HG03108 (cell line): ENCODE results near the gene NLRC5.
"Not testable (repeated sequence)": the region's sequence is repeated elsewhere in the genome, so short reads cannot be mapped to it uniquely, and the experiment has no call there.

Experiments used
- ATAC-seq: cut with Tn5 transposase; IDR thresholded peaks from one replicate; pipeline ENCODE4 v1.9.1; 2021; ENCODE audit warnings: moderate library complexity; ENCODE audit not compliant: unreplicated experiment

The NLRC5 gene

DNA sequence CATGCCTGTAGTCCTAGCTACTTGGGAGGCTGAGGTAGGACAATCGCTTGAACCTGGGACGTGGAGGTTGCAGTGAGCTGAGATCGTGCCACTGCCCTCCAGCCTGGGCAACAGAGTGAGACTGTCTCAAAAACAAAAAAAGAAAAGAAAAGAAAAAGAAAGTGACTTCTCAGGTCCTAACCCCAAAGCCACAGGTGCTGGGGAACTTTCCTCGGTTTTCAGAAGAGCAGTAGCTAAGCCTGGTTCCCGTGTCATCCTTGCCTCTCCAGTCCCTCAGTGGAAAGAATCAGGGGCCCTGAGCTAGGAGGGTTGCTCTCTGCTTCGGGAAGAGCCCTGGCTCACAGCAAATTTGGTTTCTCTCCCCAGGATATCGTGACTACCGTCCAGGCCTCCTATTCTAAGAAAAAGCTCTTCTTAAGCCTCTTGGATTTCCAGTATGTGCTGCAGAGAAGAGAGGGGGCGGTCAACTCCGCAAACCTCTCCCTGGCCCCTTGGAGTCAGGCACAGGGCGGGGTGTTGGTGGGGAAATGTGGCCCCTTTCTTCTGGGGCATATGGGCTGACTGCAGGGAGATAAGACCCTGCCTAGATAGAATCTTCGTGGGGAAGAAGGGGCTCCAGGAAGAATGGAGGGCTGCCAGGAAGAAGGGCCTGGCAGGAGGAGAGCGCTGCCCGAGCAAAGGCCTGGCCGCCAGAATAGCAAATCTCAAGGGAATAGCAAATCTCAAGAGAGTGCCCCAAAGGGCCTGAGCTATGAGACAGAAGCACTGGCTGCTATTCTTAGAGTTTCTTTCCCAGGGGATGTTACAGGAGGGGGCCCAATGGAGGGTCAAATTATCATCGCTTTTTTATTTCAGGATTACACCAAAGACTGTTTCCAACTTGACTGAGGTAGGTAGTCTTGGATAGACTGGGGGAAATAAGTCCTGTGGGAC is 8.3 kb upstream of the NLRC5 start:
- ATAC-seq = no peak

- no peak for ATAC-seq
These were observed 7.6 kb upstream of the NLRC5 start for GRCh38 chr16:56981729-56982271.

DNA sequence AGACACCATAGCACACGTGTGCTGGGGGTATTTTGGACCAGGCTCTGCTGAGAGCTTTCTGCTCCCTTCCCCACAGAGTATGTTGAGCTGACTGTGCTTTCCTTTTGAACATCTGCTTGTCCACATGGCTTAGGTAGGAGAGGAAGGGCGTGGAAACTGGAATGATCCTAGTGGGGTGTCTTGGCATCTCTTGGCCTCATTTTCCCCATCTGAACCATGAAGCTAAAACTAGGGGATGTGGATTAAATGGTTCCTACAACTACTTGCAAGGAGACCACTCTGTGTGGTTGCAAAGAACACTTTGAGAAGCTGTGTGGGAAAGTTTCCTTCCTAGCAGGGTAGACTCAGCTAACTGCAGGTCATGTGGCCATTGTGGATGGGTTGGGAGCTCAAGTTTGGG is 6.7 kb upstream of the NLRC5 start:
- ATAC-seq = no peak

DNA sequence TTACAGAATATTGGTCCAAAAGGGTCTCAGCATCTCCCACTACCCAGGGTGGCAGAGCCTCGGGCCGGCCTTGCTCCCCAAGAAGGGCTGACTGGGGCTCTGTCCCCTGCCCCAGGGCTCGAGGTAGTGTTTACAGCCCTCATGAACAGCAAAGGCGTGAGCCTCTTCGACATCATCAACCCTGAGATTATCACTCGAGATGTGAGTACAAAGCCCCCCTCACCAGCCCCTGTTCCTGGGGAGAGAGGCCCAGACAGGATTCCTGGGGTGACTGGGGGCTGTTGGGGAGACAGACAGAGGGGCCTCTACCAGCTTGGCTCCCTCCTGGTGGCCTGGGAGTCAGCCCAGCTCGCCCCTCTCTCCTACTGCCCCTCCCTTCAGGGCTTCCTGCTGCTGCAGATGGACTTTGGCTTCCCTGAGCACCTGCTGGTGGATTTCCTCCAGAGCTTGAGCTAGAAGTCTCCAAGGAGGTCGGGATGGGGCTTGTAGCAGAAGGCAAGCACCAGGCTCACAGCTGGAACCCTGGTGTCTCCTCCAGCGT is 6.1 kb upstream of the NLRC5 start:
- no peak for ATAC-seq

DNA sequence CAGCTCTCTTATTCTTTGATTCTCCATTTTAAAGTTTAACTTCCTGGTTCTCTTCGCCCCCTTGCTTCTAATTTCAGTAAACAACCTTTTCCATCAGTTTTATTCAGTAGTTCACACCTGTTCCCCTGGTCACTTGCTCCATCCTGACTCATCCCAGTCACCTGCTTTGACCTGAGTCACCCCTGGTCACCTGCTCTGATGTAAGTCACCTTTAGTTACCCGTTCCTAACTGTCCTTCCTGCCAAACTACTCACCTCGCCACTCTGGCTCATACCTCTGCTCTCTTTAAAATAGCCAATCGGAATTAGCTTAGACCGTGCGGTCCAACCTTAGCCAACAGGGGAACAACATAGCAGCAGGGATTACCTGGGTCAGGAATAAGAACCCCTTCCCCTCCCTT is 4.7 kb upstream of the NLRC5 start:
- ATAC-seq = no peak

- no peak for ATAC-seq
These were observed 3.9 kb upstream of the NLRC5 start for GRCh38 chr16:56985288-56985961.

GRCh38 chr16:56985962-56986360 is 3.4 kb upstream of the NLRC5 start:
- ATAC-seq = no peak

- ATAC-seq = no peak
These were observed 3.0 kb upstream of the NLRC5 start for GRCh38 chr16:56986361-56986760.

- not testable (repeated sequence) for ATAC-seq
These were observed 2.4 kb upstream of the NLRC5 start for GRCh38 chr16:56986908-56987307.

GRCh38 chr16:56987692-56988091 is 1.7 kb upstream of the NLRC5 start:
- no peak for ATAC-seq

DNA sequence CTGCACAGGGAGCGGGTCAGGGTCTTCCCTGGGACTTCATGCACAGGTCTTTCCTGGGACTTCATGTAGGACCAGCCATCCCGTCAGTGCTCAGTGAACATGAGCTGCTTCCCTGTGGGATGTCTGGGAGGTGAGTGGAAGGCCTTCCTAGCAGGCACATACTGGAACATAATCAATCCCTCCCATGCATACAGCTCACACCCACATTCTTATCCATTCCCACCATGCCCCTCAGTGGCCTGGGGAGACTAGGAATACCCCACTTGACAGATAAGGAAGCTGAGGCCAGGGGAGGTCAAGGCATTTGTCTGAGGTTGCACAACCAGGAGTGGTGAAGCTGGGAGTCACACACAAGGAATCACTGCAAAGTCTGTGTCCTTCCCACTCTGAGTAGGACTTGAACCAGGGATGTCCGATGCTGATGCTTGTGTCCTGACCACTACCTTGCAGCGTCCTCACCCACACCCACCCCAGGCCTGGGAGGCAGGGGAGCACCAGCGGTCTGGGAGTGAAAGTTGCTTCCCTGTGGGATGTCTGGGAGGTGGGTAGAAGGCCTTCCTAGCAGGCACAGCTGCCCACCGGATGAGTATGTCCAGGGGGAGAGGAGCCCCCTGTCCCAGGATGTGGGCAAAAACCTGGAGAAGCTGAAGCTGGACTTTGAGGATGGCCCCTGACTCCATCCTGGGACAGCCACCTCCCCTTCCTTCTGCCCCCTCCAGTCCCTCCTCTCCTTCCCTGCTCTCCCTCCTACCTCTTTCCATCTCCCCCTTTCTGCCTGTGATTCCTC is 1.0 kb upstream of the NLRC5 start:
- ATAC-seq = no peak

DNA sequence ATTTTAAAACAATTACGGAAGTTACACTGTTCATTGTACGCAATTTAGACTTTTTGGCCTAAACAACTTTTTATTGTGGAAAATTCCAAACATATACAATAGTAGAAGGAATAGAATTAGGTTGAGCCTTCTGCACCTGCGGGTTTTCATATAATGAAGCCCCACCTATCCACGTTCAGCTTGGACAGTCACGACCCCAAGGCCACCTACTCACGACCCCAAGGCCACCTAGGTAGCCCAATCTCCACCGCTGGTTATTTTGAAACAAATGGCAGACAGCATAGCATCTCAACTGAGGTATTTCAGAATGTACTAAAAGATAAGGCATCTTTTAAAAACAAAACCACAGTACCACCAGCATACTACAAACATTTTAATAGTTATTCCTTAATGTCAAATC is 631 bp downstream of the NLRC5 start:
- no peak for ATAC-seq

- ATAC-seq = no peak
These were observed 1.3 kb downstream of the NLRC5 start for GRCh38 chr16:56990407-56991286.

DNA sequence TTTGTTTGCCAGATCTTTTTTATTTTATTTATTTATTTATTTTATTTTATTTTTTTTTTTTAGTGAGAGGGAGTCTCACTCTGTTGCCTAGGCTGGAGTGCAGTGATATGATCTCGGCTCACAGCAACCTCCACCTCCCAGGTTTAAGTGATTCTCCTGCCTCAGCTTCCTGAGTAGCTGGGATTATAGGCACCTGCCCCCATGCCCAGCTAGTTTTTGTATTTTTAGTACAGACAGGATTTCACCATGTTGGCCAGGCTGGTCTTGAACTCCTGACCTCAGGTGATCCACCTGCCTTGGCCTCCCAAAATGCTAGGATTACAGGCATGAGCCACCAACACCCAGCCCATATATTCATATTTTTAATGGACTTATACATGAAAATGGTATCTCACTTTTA is 3.1 kb downstream of the NLRC5 start:
- not testable (repeated sequence) for ATAC-seq

GRCh38 chr16:56993204-56993603 is 3.8 kb downstream of the NLRC5 start:
- ATAC-seq = no peak

- ATAC-seq = no peak
These were observed 5.0 kb downstream of the NLRC5 start for GRCh38 chr16:56994311-56994710.

DNA sequence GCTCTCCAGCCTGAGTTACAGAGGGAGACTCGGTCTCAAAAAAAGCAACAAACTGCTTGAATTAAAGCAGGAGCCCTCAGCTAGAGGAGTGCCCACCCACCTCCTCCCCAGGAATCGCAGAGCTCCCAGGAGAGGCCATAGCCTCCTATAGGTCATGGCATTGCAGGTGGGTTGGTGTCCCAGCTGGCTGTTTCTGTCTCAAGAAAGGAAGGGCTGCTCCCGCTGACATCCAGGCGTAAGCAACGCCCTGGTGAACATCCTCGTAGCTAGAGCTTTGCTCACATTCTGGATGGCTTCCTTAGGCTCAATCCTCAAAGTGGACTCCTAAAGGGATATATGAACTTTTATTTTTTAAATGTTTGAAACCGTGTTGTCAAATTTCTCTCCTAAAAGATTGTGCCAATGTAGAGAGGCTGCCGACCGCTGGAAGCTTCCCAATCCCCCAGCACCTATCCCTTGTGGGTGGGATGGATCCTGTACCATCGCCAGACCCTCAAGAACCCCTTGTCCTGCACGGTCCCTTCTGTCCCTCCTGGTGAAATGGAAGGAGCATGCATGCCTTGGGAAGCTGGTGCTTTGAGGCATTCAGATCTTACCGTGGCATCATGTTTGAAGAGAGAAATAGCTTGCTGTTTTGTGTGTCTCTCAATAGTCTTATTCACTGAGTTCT is 5.9 kb downstream of the NLRC5 start:
- ATAC-seq = no peak

DNA sequence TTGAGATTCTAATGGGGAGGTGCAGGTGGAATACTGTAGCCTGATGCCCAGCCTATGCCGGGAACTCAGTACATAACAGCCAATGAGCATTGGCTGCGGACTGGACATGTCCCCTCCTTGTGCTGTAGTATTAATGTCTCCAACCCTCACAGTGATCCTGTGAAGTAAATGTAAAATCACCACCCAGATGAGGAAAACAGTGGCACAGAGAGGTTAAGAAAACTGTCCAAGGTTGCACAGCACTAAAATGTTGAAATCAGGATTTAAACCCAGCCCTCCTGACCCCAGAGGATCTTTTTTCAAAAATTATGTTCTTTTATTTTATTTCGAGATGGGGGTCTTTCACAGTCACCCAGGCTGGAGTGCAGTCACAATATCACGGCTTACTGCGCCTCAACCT is 7.9 kb downstream of the NLRC5 start:
- no peak for ATAC-seq

GRCh38 chr16:56997931-56998330 is 8.6 kb downstream of the NLRC5 start:
- no peak for ATAC-seq
